Measurements from ENCODE around the gene CELF1.
"Not testable (repeated sequence)": the region's sequence is repeated elsewhere in the genome, so short reads cannot be mapped to it uniquely, and the experiment has no call there.

Gene CELF1

DNA sequence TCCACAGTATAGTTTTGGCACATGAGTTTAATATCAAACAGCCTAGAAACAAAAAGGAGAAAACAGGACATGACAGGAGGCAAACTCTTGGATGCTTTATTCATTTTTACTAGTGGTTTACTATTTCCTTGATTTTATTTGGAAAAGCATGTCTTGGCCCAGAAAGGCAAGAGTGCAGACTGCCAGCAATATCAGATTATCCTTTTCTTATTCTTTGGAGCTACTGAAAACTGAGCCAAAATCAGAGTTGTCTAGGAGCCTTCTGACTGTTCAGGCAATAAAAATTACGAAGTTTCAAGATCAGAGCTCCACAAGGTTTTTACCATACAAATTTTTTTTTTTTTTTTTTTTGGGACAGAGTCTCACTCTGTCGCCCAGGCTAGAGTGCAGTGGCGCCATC, 16.0 kb downstream of the CELF1 start:
- no peak for FAIRE-seq

DNA sequence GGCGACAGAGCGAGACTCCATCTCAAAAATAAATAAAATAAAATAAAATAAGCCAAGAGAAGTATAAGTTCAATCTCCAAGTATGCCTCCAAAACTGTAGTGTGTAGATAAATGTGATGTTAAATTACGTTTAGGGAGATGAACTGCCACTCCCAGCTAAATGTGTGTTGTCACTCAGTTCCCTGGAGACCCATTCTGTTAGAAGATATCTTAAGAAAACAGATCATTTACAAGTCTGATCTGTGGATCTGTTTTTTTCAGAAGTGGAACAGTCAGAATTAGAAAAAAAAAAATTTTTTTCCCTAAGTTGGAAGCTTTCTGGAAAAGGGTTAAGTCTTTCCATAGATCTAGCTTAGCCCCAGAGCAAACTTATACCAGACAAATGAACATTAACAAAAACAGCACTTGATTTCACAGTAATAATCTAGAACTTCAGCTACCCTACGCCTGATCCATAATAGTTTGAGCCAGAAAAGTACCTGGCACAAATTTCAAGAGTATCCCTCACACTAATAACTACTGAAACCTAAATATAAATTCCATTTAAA, 18.2 kb downstream of the CELF1 start:
- no peak for FAIRE-seq

DNA sequence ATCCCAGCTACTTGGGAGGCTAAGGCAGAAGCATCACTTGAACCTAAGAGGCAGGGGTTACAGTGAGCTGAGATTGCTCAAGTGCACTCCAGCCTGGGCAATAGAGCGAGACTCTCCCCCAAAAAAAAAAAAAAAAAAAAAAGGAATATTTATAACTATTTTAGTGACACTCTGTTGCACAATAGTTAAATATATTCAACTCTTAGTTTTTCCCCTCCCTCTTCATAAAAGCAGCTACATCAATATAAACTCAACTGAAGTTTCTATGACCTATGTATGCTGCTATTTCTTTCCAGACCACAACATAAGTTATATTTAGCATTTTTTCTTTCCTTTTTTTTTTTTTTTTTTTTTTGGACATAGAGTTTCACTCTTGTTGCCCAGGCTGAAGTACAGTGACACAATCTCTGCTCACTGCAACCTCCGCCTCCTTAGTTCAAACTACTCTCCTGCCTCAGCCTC, 19.2 kb downstream of the CELF1 start:
- FAIRE-seq = peak; percentile 17

DNA sequence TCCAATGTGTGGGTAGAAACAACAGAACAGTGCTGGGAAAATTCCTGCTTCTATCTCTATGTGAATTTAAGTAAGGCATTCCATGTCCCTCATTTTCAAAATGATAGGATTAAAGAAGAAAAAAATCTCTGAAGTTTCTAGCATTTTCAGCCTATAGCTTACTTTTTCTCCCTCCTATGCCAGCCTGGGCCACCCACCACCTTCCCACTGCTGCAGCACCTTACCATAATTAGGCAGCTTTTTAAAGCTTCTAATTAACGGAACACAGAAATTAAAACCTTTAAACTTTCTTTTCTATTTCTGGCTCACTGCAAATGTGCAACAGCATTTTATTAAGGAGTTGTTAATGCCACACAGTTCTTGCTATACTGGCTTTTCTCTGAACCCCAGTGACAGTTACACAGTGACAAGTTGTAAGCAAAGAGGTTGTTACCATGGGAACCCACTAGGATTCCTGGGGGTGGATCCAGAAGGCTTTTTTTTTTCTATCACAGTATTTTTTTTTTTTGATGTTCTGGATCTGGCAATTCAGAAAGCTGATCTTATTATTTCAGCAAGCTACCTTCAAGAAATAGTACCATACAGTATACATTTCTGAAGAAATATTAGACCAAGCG, 20.2 kb downstream of the CELF1 start:
- FAIRE-seq = no peak

DNA sequence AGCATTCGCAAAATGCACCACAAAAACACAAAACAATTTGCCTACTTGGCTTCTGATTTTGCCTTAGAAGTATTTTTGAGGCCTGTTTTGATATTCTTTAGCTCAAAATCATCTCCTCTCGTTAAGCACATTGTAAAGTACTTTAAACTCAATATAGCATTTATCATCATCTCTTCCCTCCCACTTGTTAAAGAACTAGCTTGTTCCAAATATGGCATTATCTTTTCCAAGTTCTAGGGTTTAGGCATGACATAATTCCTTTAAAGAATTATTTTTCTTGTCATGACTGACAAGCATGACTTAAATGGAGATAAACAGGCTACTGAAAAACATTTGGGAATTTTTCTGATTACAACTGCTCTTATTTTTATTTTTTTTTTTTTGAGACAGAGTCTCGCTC, 21.3 kb downstream of the CELF1 start:
- FAIRE-seq = no peak

DNA sequence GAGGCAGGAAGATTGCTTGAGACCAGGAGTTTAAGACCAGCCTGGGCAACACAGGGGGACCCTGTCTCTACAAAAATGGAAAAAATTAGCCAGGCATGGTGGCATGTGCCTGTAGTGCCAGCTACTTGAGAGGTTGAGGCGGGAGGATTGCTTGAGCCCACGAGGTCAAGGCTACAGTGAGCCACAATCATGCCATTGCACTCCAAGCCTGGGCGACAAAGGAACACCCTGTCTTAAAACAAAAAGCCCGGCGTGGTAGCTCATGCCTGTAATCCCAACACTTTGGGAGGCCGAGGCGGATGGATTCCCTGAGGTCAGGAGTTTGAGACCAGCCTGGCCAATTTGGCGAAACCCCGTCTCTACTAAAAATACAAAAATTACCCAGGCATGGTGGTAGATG, 22.2 kb downstream of the CELF1 start:
- not testable (repeated sequence) for FAIRE-seq

DNA sequence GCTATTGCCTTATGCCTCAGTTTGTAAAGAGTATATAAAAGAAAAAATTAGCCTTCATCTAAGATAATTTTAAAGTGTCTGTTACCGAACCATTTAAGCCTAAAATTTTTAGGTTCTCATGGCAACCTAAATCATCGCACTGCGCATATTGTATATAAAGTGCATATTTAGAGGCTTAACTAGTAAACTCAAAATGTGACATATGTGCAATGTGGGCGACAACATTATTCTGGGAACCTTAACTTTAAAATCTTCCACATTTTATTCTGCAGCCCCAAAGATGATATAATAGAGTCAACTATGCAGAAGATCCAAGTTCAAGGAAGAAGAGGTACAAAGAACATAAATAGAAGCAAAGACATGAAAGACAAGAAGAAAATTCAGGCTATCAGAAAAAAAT, 23.0 kb downstream of the CELF1 start:
- no peak for FAIRE-seq

DNA sequence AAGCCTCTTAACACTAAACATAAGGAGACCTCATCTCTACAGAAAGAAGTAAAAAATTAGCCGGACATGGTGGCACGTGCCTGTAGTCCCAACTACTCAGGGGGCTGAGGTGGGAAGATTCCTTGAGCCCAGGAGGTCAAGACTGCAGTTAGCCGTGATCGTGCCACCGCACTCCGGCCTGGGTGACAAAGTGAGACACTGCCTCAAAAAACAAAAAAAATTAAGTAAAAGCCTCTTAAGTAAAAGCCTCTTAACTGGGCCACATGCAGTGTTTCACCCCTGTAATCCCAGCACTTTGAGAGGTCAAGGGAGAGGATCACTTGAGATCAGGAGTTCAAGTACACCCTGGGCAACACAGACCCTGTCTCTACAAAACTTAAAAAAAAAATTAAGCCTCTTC, 25.7 kb downstream of the CELF1 start:
- FAIRE-seq = no peak

DNA sequence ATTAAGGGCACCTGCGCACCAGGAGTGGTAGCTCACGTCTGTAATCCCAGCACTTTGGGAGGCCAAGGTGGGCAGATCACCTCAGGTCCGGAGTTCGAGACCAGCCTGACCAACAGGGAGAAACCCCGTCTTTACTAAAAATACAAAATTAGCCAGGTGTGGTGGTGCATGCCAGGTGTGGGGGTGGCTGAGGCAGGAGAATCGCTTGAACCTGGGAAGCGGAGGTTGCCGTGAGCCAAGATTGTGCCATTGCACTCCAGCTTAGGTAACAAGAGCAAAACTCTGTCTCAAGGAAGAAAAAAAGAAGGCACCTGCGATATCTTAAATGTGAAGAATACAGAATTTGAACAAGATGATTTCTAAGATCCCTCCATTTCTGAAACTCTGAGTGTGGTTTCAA, 26.9 kb downstream of the CELF1 start:
- not testable (repeated sequence) for FAIRE-seq

DNA sequence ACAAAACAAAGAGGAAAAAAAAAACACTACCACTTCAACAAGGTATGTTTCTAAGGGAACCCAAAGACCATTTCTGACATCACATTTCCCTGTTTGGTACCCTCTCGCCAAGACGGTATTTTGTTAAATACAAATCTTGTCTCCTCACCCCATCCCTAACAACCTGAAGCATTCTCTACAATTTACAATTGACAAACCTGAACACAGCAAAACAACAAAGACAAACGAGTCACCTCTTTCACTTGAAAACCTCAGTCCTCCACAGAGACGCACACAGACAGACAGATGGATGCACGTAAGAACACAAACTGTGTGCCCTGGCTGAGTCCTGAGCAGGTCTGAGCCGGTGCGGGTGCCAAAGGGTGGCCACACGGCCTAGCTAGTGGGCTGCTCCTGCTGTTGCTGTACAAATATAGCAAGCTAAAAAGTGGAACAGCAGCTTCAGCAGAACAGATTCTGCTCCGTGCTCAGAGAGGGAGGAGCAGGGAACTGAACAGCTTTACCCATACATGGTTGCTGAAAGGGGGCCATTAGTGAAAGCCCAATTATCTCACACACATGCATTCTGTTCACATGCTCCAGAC, 28.5 kb downstream of the CELF1 start:
- FAIRE-seq = no peak

DNA sequence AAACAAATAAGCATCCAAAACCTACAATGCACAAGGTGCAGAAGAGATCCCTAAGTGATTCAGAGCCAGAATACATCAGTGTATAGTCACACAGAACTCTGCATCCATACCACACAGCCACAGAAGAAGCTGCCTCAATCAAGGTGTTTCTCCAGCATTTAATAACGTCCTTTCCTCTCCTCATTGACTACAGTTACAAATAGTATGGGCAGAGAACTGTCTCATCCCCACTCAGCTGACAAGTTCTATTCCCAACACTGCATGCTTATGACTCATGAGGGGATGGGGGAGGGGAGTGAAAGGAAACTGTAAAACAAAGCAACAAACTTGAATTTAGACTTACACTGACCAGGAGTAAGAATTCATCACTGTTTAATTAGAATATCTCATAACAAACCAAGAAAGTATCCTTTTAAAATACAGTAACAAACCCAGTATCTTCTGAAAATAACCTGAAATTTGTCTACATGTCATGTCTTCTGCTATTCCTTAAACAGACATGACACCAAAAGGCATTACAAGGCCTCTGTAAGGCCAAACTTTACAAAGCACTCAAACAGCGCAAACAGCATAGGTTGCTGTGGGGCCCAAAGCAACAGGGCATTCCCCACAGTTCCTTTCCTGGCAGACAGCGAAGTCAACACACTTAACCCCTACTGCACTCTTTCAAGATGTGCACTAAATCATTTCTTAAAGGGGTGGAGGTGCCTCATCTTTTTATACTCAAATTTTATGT, 29.3 kb downstream of the CELF1 start:
- FAIRE-seq = peak; percentile 72

DNA sequence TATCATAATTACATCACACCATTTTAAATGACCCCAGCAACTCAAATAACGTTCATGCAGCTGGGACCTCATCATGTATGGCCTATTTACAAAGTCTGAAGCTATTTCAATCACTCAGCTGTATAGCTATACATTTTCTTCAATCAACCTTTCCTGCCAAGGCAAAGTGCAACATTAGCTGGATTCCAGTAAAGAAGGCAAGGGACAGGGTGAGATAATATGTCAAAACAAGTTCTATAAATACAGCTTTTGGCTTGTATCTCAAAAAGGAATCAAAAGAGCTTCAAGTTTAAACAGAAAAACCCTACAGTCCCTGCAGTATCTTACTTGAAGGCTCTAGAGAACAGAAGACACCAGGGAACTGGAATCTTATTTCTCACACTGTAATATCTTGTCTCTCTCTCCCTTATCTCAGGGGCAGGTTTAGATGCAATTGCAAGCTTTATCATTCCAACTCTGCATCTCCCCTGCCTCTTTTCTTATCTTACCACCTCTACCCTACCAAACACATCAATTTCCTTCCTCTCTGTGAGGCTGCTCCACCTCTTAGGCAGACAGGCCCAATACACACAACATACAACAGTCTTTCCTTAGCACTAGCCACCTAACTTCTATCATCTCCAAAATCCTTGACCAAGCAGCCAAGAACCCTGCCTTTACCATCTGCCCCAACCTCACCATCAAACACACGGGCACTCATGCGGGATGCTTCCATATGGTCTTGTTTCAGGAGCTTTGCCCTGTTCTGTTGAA, 34.5 kb downstream of the CELF1 start:
- no peak for FAIRE-seq

DNA sequence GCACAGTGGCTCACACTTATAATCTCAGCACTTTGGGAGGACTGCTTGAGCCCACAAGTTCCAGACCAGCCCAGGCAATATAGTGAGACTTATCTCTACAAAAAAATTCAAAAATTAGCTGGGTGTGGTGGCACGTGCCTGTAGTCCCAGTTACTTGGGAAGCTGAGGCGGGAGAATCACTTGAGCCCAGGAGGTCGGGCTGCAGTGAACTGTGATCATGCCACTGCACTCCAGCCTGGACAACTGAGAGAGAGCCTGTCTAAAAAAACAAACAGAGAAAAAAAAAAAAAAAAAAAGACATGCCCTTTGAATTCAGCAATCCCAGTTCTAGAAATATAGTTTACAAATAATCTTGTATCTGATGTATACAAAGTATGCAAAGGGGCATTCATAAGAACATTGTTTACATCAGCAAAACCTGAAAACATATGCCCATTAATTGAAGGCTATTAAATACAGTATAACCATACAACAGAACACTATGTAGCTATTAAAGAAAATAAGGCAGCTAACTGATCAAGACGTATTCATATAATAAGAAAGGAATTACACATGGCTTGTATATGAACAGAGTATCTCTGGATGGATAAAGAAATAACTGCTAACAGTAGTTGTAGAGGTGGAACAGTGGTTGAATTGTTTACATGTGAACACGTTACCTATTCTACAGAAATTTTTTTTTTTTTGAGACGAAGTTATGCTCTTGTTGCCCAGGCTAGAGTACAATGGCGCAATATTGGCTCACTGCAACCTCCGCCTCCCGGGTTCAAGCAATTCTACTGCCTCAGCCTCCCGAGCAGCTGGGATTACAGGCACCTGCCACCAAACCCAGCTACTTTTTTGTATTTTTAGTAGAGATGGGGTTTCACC, 35.7 kb downstream of the CELF1 start:
- FAIRE-seq = no peak

DNA sequence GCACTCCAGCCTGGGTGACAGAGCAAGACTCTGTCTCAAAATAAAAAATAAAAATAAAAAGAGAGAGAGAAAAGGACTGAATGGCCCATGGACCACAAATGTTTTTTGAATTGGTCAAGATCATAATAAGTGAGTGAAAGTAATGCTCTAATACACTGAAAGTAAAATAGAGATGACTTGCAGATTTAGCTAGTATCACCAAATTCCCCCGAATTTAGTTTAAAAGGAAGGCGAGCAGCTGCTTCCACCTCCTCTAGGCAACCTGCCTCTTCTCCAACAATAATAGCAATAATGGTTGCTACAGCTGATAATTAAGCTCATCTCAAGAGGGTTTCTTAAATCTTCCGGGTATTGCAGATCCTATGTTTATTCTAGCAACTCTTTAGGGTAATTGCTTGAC, 36.8 kb downstream of the CELF1 start:
- FAIRE-seq = no peak

DNA sequence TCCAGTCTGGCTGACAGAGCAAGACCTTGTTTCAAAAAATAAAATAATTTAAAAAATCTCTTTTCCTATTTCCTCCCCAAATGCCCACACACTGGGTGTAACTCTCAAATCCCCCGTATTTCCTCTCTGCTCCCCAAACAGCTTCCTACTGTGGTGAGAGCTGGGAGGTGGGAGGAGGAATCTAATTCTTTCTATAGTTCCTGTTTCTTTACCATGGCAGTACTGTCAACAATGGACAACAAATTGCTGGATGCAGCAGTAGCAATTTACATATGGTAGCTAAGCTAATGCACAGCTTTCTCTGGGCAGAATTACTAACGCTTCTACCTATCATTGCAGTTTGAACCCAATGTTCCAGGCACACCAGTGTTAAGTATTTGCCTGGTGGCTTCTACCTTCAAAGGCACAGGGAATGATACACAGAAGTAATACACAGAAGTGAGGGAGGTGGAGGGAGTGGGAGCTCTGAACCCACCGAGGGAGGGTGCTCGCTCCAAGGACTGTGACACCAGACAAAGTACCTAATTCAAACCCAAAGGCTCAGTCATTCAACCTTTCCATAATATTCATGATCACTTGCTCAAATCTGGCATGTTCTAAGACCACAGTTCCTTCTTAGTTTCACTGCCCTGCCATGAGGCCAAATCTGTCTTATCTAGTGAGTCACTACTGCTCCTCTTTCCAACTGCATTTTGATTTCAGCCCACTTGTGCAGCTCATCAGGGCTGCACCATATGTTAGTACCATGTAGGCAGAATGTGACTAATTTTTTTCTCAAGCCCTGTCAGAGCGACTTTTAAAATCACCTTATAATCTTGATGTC, 37.9 kb downstream of the CELF1 start:
- FAIRE-seq = no peak

DNA sequence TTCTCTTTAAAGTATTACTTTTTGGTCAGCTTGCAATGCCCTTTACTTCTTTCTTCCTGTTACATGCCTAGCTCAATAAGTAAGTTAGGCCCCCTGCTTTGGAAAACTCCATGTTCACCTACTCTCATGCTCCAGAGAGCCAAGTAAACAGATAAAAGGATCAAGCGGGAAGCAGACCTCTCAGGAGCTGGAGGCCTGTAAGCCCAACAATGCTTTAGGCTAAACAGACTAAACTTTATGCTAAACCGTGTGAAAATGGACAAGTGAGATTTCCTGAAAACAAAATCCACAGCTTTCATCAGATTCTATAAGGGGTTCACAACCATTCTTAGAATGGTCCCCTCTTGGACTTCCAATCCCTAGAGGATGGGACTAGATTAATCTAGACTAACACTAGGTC, 40.2 kb downstream of the CELF1 start:
- FAIRE-seq = no peak

DNA sequence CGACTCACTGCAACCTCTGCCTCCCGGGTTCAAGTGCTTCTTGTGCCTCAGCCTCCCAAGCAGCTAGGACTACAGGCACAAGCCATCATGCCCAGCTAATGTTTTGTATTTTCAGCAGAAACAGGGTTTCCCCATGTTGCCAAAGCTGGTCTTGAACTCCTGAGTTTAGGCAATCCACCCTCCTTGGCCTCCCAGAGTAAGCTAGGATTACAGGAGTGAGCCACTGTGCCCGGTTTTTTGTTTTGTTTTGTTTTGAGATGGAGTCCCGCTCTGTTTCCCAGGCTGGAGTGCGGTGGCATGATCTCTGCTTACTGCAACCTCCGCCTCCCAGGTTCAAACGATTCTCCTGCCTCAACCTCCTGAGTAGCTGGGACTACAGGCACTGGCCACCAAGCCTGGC, 41.0 kb downstream of the CELF1 start:
- FAIRE-seq = no peak

DNA sequence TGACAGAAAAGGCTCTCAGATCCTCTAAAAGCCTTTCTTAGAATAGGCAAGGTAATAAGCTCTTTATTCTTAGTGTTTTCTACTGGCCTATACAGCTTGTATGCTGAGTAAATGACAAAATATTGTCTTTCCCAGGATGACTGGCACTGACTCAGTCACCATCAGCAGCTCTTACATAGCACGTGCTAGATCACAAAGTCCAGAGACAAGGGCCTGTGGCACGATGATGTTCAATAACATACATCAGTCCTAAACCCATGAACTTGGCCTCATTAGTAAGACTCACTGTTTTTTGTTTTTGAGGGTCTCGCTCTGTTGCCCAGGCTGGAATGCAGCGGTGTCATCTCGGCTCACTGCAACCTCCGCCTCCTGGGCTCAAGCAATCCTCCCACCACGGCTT, 42.7 kb downstream of the CELF1 start:
- FAIRE-seq = no peak

DNA sequence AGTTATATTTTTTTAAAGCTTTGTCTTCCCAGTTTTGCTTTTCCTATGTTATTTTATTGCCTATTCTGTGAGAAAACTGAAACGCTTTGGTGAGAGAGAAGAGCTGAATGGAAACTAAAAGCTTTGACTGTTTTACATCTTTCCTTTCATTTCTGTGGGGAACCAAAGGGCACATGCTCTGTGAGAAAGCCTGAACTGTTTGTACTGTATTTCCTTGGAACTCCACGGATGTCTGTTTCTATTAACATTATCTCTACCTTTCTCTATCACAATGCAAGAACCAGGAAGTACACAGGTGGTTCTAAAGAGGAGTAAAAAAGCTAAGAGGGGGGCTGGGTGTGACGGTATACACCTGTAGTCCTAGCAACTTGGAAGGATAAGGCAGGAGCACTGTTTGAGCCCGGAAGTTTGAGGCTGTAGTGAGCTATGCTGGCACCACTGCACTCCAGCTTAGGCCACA, 43.8 kb downstream of the CELF1 start:
- no peak for FAIRE-seq

DNA sequence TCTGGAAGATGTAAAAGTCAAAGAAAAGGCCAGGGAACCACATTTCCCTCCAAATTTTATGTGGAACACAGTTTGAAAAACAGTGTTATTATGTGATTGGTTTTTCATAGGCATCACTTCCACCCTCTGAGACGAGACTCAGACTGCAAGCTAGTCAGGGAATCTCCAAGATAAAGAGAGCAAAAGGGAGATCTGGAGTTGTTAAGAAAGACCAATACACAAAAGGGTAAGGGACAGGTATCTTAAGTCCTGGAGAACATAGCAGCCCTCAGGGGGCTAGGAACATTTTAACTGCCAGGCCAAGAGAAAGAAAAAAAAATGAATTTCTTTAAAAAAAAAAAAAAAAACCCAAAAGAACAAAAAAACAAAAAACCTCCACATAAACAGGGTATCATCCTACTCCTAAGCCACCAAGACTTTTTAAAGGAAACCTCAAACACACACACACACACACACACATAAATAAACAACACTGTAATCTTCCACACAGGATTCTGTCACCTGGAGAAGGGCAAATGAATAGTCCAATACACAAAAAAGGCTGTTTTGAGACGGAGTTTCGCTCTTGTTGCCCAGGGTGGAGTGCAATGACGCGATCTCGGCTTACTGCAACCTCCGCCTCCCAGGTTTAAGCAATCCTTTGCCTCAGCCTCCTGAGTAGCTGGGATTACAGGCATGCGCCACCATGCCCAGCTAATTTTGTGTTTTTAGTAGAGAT, 44.5 kb downstream of the CELF1 start:
- FAIRE-seq = no peak
